Measurements from ENCODE around the gene SKAP2. TPM values are rescaled to one million over a fixed set of nuclear protein-coding genes. Genes with fewer than 3 reads are reported as not detected.
A peak's percentile ranks its signal among the peaks of the same experiment; 100 is the strongest.

SKAP2 gene
- total RNA-seq, 1 donor from 2014 or later, result 46.4 TPM

DNA sequence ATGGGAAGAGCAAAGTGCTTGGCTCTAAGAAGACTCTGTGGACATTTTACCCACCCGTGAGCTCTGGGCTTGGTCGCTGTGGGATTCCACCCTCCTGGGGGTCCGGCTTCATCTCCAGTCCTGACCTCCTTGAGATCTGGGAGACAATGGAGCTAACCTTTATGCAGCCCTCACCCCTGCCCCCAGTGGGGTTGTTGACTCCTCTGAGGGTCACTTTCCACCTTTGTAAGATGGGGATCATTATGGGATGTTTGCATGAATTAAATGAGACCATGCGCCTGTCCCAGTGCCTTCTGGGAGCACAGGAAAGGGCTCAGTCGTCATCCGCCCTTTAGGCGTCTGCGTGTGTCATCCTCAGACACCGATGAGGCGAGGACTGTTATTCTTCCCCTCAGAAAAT, 237.2 kb downstream of the SKAP2 start:
- no peak for DNase-seq (ENCODE audit: low spot score, unreplicated experiment)
- Mint-ChIP-seq H3K36me3 (ENCODE audit: insufficient read depth) (no peaks in the 10 kb centered on the region), H3K4me3 (ENCODE audit: low read depth) (no peak overlapping the region), H3K27me3 (peaks cover 11% of the 10 kb centered on the region), H3K27ac (peak overlapping the region; percentile 18), H3K9me3 (ENCODE audit: low read depth) (no peaks in the 10 kb centered on the region), H3K4me1 (ENCODE audit: low read depth) (no peaks in the 10 kb centered on the region)
- TF ChIP-seq, protein P1, sequence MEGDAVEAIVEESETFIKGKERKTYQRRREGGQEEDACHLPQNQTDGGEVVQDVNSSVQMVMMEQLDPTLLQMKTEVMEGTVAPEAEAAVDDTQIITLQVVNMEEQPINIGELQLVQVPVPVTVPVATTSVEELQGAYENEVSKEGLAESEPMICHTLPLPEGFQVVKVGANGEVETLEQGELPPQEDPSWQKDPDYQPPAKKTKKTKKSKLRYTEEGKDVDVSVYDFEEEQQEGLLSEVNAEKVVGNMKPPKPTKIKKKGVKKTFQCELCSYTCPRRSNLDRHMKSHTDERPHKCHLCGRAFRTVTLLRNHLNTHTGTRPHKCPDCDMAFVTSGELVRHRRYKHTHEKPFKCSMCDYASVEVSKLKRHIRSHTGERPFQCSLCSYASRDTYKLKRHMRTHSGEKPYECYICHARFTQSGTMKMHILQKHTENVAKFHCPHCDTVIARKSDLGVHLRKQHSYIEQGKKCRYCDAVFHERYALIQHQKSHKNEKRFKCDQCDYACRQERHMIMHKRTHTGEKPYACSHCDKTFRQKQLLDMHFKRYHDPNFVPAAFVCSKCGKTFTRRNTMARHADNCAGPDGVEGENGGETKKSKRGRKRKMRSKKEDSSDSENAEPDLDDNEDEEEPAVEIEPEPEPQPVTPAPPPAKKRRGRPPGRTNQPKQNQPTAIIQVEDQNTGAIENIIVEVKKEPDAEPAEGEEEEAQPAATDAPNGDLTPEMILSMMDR (IDR thresholded peaks at IDR 0.05; ENCODE audit: unreplicated experiment), result no peak

DNA sequence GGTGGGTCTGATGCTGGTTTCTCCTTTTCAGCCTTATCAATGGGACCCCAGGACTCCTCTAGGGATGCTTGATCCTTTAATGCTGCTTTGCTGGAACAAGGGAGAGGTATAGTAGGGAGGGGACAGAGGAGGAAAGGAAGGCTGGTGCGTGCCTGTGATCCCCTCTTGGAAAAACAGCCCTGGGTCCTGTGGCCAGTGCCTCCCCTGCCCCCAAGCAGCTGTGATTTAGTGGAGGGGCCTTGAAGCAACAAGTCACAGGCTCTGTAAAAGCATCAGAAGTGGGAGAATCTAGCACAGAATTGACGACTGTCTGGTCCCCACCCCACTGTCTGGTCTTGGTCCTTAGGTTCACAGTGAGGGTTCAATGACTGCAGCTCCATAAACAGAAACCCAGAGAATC, 237.7 kb downstream of the SKAP2 start:
- H3K36me3 Mint-ChIP-seq (ENCODE audit: insufficient read depth), result no peaks in the 10 kb centered on the region
- H3K4me1 Mint-ChIP-seq (ENCODE audit: low read depth), result no peaks in the 10 kb centered on the region
- TF ChIP-seq, protein P1 (IDR thresholded peaks at IDR 0.05; ENCODE audit: unreplicated experiment), result no peak
- no peak overlapping the region for H3K4me3 Mint-ChIP-seq (ENCODE audit: low read depth)
- peaks cover 11% of the 10 kb centered on the region for H3K27me3 Mint-ChIP-seq
- no peak overlapping the region for H3K27ac Mint-ChIP-seq
- DNase-seq (ENCODE audit: low spot score, unreplicated experiment), result no peak
- H3K9me3 Mint-ChIP-seq (ENCODE audit: low read depth), result no peaks in the 10 kb centered on the region

DNA sequence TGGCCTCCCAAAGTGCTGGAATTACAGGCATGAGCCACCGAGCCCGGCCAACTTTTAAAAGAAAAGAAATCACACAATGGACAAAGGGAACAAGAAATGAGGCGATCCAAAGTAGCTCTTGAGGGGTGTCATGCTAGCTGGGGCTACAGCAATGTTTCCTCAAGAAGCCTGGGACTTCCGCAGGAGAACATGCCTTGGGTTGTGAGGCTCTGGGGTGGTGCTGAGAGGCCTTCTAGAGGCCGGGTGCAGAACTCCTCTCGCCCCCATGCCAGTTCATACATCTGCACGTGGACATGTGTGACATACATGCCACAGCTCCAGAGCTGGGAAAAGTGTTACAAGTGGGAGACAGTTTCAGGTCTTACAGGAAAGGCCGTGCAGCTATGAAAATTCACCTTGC, 238.2 kb downstream of the SKAP2 start:
- no peak for DNase-seq (ENCODE audit: low spot score, unreplicated experiment)
- TF ChIP-seq, protein P1 (IDR thresholded peaks at IDR 0.05; ENCODE audit: unreplicated experiment), result no peak
- no peaks in the 10 kb centered on the region for H3K4me1 Mint-ChIP-seq (ENCODE audit: low read depth)
- H3K36me3 Mint-ChIP-seq (ENCODE audit: insufficient read depth), result no peaks in the 10 kb centered on the region
- peaks cover 12% of the 10 kb centered on the region for H3K27me3 Mint-ChIP-seq
- no peak overlapping the region for H3K4me3 Mint-ChIP-seq (ENCODE audit: low read depth)
- no peaks in the 10 kb centered on the region for H3K9me3 Mint-ChIP-seq (ENCODE audit: low read depth)
- no peak overlapping the region for H3K27ac Mint-ChIP-seq

DNA sequence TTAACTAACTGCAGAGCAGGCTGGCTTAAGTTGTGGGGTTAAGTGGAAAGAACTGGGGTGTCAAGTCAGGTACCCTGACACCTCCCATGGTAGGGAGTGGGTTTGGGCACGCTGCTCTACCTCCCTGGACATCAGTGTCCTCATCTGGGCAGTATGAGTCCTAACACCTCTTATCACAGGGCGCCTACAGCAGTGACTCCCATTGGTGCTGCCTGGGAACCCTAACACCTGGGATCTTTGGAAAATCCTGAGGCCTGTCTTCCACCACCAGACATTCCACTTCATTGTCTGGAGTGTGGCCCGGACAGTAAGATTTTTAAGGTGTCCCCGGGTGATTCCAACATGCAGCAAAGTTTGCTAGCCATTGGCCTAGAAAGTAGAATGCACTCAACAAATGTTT, 239.1 kb downstream of the SKAP2 start:
- no peaks in the 10 kb centered on the region for H3K9me3 Mint-ChIP-seq (ENCODE audit: low read depth)

DNA sequence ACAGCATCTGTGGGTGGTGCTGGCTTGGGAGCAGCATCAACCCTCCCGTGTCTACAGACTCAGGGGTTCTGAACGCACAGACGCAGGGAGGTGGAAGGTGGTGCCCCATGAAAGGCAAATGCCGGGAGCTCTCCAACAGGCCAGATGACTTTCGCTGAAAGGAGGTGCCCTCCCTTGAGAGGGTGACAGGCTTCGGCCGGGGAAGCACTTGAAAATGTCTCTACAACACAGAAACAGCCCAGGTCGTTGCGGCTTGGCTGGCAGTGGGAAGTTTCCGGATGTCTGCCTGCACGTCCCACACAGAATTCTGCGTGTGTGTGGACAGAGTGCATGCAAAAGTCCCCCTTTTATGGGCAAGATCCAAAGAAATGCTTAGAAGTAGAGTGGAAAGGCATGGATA, 239.6 kb downstream of the SKAP2 start:
- Mint-ChIP-seq H3K4me1 (ENCODE audit: low read depth) (no peaks in the 10 kb centered on the region), H3K9me3 (ENCODE audit: low read depth) (no peaks in the 10 kb centered on the region), H3K27me3 (peaks cover 17% of the 10 kb centered on the region), H3K4me3 (ENCODE audit: low read depth) (no peak overlapping the region), H3K36me3 (ENCODE audit: insufficient read depth) (no peaks in the 10 kb centered on the region), H3K27ac (no peak overlapping the region)
- no peak for DNase-seq (ENCODE audit: low spot score, unreplicated experiment)
- TF ChIP-seq, protein P1 (IDR thresholded peaks at IDR 0.05; ENCODE audit: unreplicated experiment), result no peak

More for the DNA sequence above, 239.1 kb downstream of the SKAP2 start:
- H3K27ac Mint-ChIP-seq, result no peak overlapping the region
- H3K36me3 Mint-ChIP-seq (ENCODE audit: insufficient read depth), result no peaks in the 10 kb centered on the region
- TF ChIP-seq, protein P1 (IDR thresholded peaks at IDR 0.05; ENCODE audit: unreplicated experiment), result no peak
- H3K4me3 Mint-ChIP-seq (ENCODE audit: low read depth), result no peak overlapping the region
- H3K4me1 Mint-ChIP-seq (ENCODE audit: low read depth), result no peaks in the 10 kb centered on the region
- peaks cover 17% of the 10 kb centered on the region for H3K27me3 Mint-ChIP-seq
- DNase-seq (ENCODE audit: low spot score, unreplicated experiment), result no peak
